SK-N-MC (cell line): ENCODE measurements around the gene DNPH1.

Source experiments
- DNase-seq: peaks from one replicate; pipeline ENCODE4 v3.0.0-alpha.2; 2011; ENCODE audit warnings: low read depth, low spot score
- H3K27ac ChIP-seq: fragments of 200-600 bp; sonication (generic); 2 replicates; pipeline ENCODE4 v1.5.1; 2016; ENCODE audit warnings: mixed run types
- H3K36me3 ChIP-seq: fragments of 200-600 bp; sonication (generic); 2 replicates; pipeline ENCODE4 v1.6.1; 2017; ENCODE audit warnings: antibody characterized with exemption, low read length, mixed read lengths; ENCODE audit not compliant: insufficient read depth
- H3K4me3 ChIP-seq: fragments of 200-600 bp; sonication (generic); 2 replicates; pipeline ENCODE4 v1.5.1; 2016
- H3K9ac ChIP-seq: fragments of 200-600 bp; sonication (generic); 2 replicates; pipeline ENCODE4 v1.8.0; 2017; ENCODE audit warnings: mixed run types, mixed read lengths; ENCODE audit not compliant: insufficient read length
- H3K9me3 ChIP-seq: fragments of 200-600 bp; sonication (generic); 2 replicates; pipeline ENCODE4 v1.6.1; 2017; ENCODE audit warnings: low read depth, mild to moderate bottlenecking, antibody characterized with exemption, low read length, moderate library complexity, mixed read lengths
- EZH2 ChIP-seq: fragments of 200-600 bp; sonication (generic); IDR thresholded peaks from one replicate; pipeline ENCODE4 v1.6.1; 2017; ENCODE audit warnings: antibody characterized with exemption
- FOXP2 ChIP-seq: optimal IDR thresholded peaks from 2 replicates; pipeline ENCODE3; 2011; ENCODE audit warnings: mild to moderate bottlenecking, moderate library complexity; ENCODE audit not compliant: insufficient read depth; ENCODE audit errors: extremely low read length, control extremely low read depth
- POLR2AphosphoS5 ChIP-seq: IDR thresholded peaks from 2 replicates; pipeline ENCODE4 v1.6.1; 2012; ENCODE audit warnings: mild to moderate bottlenecking, low read depth, low read length, borderline replicate concordance

Gene DNPH1

DNA sequence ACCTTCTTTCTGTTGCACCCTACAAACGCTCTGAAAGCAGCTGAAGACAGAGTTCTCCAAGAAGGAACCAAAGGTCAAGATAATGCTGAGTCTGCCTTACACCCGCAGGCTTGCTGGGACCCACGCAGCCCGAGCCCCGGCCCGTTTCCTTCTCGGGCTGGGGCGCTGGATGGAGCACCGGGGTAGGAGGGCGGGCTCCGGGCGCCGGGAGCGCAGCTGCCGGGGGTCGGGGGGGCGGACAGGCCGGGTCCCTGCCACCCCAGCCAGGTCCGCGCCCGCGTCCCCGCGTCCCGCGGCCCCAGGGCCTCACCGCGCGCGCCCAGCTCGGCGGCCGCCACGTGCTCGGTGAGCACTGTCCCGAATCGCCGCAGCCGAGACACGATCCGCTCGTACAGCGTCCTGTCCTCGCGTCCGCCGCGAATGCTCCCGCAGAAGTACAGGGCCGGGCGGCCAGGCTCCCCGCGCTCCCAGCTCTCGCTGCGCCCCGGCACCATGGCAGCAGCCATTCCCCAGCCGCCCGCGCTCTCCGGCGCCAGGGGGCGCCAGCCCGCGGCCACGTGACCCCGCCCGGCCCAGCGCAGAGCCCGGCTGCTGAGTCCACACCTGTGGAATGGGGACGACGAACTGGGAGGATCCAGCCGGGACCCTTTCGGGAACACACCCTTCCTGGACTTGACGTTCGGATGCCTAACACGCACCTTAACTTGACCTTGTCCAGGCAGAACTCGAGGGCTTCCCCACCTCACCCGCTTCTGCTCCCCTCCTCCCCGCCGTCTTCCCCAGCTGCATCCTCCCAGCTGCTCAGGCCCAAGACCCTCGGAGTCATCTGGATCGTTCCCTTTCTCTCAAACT, at the start of gene DNPH1:
Gene DNPH1 (minus strand): TSS at position 531 of the 852 bp plus-strand sequence. CDS start 25 bp downstream, at position 506.
- Histone ChIP-seq H3K9ac (peak within 1 kb of the TSS; percentile 88), H3K36me3 (peaks cover 6% of the 10 kb centered on the region; the same call in 1 of the 2 replicates), H3K9me3 (no peaks in the 10 kb centered on the region), H3K27ac (no peak within 1 kb of the TSS), H3K4me3 (peak within 1 kb of the TSS; percentile 87)
- DNase-seq: no peak
- TF ChIP-seq POLR2AphosphoS5 (peak; percentile 73; the same call in 1 of the 2 replicates), FOXP2 (peak; percentile 17), EZH2 (no peak)

DNA sequence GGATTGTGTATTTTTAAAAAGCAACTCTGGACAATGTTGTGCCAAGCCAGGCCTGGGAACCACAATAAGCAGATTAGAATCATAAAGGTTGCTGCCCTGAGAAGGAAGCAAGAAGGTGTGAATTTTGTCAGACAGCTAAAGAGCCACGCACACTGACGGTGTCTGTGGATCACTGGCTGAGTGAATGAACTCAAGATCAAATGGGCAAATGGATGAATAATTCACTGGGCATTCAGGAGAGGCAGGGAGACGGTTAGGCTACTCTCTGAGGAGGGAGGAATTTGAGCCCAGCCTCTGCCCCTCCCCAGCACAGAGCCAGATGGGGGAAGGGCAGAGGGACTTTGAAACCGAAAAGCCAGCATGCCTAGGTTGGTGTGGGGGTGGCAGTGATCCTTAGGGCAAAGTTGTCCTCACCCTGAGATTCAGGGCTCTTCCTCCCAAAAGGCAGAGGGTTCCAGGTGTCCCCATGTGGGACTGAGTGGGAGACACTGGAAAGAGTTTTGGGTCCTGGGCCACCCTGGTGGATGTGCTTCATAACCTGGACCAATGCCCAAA, 49.3 kb upstream of the DNPH1 start:
- Histone ChIP-seq H3K9me3 (no peaks in the 10 kb centered on the region), H3K36me3 (no peaks in the 10 kb centered on the region), H3K4me3 (no peak overlapping the region), H3K9ac (peak overlapping the region; percentile 41), H3K27ac (no peak overlapping the region)
- no peak for DNase-seq
- TF ChIP-seq POLR2AphosphoS5 (no peak), FOXP2 (no peak), EZH2 (no peak)

DNA sequence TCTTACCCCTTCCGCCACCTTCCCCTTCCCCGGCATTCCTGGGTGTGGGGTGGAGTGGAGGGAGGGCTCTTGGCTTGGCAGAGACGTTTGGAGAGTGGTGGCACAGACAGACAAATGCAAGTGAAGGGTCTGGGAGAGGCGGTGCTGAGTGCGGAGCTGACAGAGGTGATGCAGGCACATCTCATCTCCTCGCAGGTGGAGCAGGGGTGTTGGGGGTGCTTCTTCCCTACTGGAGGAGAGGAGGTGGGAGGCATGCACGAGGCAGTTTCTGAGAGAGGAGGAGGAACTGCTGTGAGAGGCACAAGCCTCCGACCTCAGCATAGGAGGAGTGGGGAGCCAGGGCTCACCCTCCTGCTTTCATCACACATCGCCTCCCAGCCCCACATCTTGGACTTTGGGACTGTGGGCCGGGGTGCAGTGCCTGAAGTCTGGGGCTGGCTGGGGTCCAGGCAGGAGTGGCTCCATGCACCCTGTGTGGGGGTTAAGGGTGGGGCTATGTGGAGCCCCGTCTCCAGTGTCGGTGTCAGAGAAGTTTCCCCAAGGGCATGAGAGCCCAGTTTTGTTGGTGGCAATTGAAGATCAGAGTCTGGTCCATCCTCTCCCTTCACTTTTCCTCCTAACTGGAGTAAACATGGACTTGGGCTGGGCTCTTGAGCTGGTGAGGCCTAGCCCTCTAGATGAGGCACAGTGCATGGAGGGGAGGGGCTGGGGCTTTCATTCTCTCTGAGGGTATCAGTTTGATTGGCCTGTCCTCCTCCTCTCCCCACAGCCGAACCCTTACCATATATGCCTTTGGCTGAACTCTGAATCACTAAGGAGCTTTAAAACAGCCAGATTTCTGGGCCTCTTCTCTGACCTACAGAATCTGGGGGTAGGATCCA, 48.6 kb upstream of the DNPH1 start:
- no peak overlapping the region for H3K27ac ChIP-seq
- TF ChIP-seq POLR2AphosphoS5 (no peak), FOXP2 (no peak), EZH2 (no peak)
- no peaks in the 10 kb centered on the region for H3K9me3 ChIP-seq
- no peak for DNase-seq
- H3K9ac ChIP-seq: peak overlapping the region; percentile 41
- no peak overlapping the region for H3K4me3 ChIP-seq
- no peaks in the 10 kb centered on the region for H3K36me3 ChIP-seq

- Histone ChIP-seq H3K9me3 (no peaks in the 10 kb centered on the region), H3K9ac (no peak overlapping the region), H3K27ac (no peak overlapping the region), H3K4me3 (no peak overlapping the region), H3K36me3 (no peaks in the 10 kb centered on the region)
- no peak for TF ChIP-seq FOXP2
- no peak for TF ChIP-seq POLR2AphosphoS5
- TF ChIP-seq EZH2: no peak
- DNase-seq: no peak
Measured at GRCh38 chr6:43277306-43277642, 48.0 kb upstream of the DNPH1 start.

- Histone ChIP-seq H3K9ac (no peak overlapping the region), H3K4me3 (no peak overlapping the region), H3K27ac (no peak overlapping the region), H3K36me3 (no peaks in the 10 kb centered on the region), H3K9me3 (no peaks in the 10 kb centered on the region)
- TF ChIP-seq EZH2 (no peak), FOXP2 (no peak), POLR2AphosphoS5 (no peak)
- no peak for DNase-seq
Measured at GRCh38 chr6:43276577-43277305, 47.5 kb upstream of the DNPH1 start.

DNA sequence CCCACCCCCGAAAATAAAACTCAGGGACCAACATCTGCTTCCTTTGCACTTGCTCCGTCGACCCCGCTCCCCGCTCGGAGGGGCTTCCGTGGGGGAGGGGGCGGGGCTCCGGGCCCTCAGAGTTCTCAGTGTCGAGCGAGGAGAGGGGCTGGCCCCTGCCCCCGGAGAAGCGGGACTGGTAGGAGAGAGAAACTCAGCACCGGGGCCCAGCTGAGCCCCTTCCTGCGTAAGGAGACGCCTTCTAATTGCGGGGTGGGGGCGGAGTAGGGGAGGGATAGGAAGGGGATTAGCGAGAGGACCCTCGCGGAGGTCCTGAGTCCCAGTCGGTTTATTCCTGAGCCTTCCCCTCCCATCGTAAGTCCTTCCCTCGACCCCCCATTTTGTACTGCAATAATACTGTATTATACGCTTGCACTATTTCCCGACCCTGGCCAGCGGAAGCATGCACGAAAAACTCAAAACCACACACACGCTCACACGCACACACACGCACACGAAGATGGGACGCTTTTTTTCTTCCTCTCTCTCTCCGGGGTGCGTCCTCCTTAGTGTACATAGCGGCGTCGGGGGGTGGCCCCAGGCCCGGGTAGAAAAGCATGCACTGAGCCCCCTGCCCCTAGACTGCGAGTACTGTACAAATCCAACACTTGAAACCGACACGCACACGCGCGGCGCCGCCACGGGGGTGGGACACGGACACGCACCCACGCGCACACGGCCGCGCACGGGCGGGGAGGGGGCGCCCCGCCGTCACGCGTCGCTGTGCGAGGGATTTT, 46.7 kb upstream of the DNPH1 start:
- H3K4me3 ChIP-seq: no peak overlapping the region
- no peak overlapping the region for H3K9ac ChIP-seq
- DNase-seq: no peak
- H3K36me3 ChIP-seq: no peaks in the 10 kb centered on the region
- H3K27ac ChIP-seq: no peak overlapping the region
- no peaks in the 10 kb centered on the region for H3K9me3 ChIP-seq
- TF ChIP-seq POLR2AphosphoS5 (no peak), FOXP2 (no peak), EZH2 (no peak)

- no peak for DNase-seq
- no peak overlapping the region for H3K27ac ChIP-seq
- H3K4me3 ChIP-seq: no peak overlapping the region
- no peaks in the 10 kb centered on the region for H3K36me3 ChIP-seq
- TF ChIP-seq POLR2AphosphoS5 (no peak), EZH2 (no peak)
- H3K9ac ChIP-seq: no peak overlapping the region
- H3K9me3 ChIP-seq: no peaks in the 10 kb centered on the region
Measured at GRCh38 chr6:43274916-43275597, 45.8 kb upstream of the DNPH1 start.
